Heart left ventricle (tissue), 13 donors: ENCODE measurements around the gene TLCD3A.
"Not testable (repeated sequence)": the region's sequence is repeated elsewhere in the genome, so short reads cannot be mapped to it uniquely, and the experiment has no call there.

Source experiments
- CTCF ChIP-seq, 12 donors: fragments of 200-600 bp; sonication (generic) in 4 of 12; IDR thresholded peaks; one replicate each; pipeline versions ENCODE4 v1.5.0 to v1.8.0; 2018 to 2022; ENCODE audit warnings: antibody characterized with exemption in 12 of 12, mild to moderate bottlenecking in 5 of 12
- POLR2A ChIP-seq, 2 donors: fragments of 450-650 bp; IDR thresholded peaks; one replicate each; pipeline ENCODE4 v1.6.1; 2017; ENCODE audit warnings: antibody characterized with exemption in 2 of 2, mild to moderate bottlenecking in 2 of 2, moderate library complexity in 2 of 2
- donor health status: ischemic (EF 13 %, LVEDD 7.1; RV severe dilation, severe dysfunction).
- donor health status: DM: no; HTN: yes; CAD: no.
- donor health status: DM: no; HTN: no; CAD: no.
- donor health status: ischemic (EF 25% LVEDD 6.9; RV normal size, moderate dysfunction).
- donor health status: ischemic (EF 25% LVEDD 5.7; RV mildly dilated, moderate dysfunction).
- donor health status: ischemic (EF 35%, LVEDD 5.7; RV mildly dilated, moderate dysfunction).
- donor health status: nonischemic (EF 11% LVEDD 7.7; RV severe dilation, severe dysfunction).
- donor health status: DM: yes; HTN: yes; CAD: no.
- donor health status: PGD.
- donor health status: ischemic (EF 29% LVEDD 5.4; RV normal size, mild dysfunction).
- donor health status: nonischemic (EF 23%, LVEDD 6.1; RV moderate dilation, normal function).

- not testable (repeated sequence) for TF ChIP-seq CTCF, POLR2A (IDR thresholded peaks at IDR 0.05)
Measured at GRCh38 chr17:790874-791247, 58.5 kb downstream of the TLCD3A start.
